IMR-90 (cell line): ENCODE results near the gene C1orf105.
A peak's percentile ranks its signal among the peaks of the same experiment; 100 is the strongest.

ENCODE experiments used
- MXI1 ChIP-seq: IDR thresholded peaks from 2 replicates; pipeline ENCODE4 v1.6.1; 2012; ENCODE audit warnings: low read depth, mild to moderate bottlenecking, low read length, moderate library complexity, borderline replicate concordance
- POLR2A ChIP-seq: IDR thresholded peaks from 2 replicates; pipeline ENCODE4 v1.6.1; 2012; ENCODE audit warnings: mild to moderate bottlenecking, low read depth, low read length
- RAD21 ChIP-seq: IDR thresholded peaks from 2 replicates; pipeline ENCODE4 v1.6.1; 2012; ENCODE audit warnings: low read length, improper control_type of control experiment
- RFX5 ChIP-seq: IDR thresholded peaks from 2 replicates; pipeline ENCODE4 v1.8.0; 2012; ENCODE audit warnings: low read depth, mild to moderate bottlenecking, low read length, moderate library complexity
- USF2 ChIP-seq: fragments of 150-350 bp; IDR thresholded peaks from 2 replicates; pipeline ENCODE4 v1.6.1; 2017; ENCODE audit warnings: mild to moderate bottlenecking, antibody characterized with exemption, low read length, low read depth
- TF ChIP-seq, protein P1 (sequence below): conservative IDR thresholded peaks from 2 replicates; pipeline ENCODE4 v1.5.1; 2012; ENCODE audit warnings: mild to moderate bottlenecking, low read depth, low read length, improper control_type of control experiment

GRCh38 chr1:172398970-172399755, 21.3 kb upstream of the C1orf105 start:
- TF ChIP-seq POLR2A (0 out of 2 replicates have a peak, but pooled peaks have one; percentile 27), USF2 (no peak), RFX5 (no peak), RAD21 (peak; percentile 82), MXI1 (peak; percentile 79; the same call in 1 of the 2 replicates)
- TF ChIP-seq, protein P1, sequence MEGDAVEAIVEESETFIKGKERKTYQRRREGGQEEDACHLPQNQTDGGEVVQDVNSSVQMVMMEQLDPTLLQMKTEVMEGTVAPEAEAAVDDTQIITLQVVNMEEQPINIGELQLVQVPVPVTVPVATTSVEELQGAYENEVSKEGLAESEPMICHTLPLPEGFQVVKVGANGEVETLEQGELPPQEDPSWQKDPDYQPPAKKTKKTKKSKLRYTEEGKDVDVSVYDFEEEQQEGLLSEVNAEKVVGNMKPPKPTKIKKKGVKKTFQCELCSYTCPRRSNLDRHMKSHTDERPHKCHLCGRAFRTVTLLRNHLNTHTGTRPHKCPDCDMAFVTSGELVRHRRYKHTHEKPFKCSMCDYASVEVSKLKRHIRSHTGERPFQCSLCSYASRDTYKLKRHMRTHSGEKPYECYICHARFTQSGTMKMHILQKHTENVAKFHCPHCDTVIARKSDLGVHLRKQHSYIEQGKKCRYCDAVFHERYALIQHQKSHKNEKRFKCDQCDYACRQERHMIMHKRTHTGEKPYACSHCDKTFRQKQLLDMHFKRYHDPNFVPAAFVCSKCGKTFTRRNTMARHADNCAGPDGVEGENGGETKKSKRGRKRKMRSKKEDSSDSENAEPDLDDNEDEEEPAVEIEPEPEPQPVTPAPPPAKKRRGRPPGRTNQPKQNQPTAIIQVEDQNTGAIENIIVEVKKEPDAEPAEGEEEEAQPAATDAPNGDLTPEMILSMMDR = peak; percentile 74
